GM19467 (cell line): ENCODE data around the gene GPATCH11.

Source experiments
- ATAC-seq: cut with Tn5 transposase; IDR thresholded peaks from one replicate; pipeline ENCODE4 v1.9.1; 2021; ENCODE audit warnings: mild to moderate bottlenecking, moderate library complexity; ENCODE audit not compliant: unreplicated experiment

Gene GPATCH11

GRCh38 chr2:37105150-37105549 lies 20.8 kb downstream of the GPATCH11 start:
- ATAC-seq, result no peak

- ATAC-seq, result no peak
These were observed 25.2 kb downstream of the GPATCH11 start for GRCh38 chr2:37109523-37109922.

GRCh38 chr2:37110306-37111212 lies 26.2 kb downstream of the GPATCH11 start:
- ATAC-seq, result no peak

GRCh38 chr2:37111958-37112357 lies 27.6 kb downstream of the GPATCH11 start:
- no peak for ATAC-seq

GRCh38 chr2:37117566-37117965 lies 33.2 kb downstream of the GPATCH11 start:
- ATAC-seq, result no peak

GRCh38 chr2:37119157-37119556 lies 34.8 kb downstream of the GPATCH11 start:
- no peak for ATAC-seq

GRCh38 chr2:37125416-37125815 lies 41.1 kb downstream of the GPATCH11 start:
- no peak for ATAC-seq

GRCh38 chr2:37132914-37133313 lies 48.6 kb downstream of the GPATCH11 start:
- no peak for ATAC-seq

- no peak for ATAC-seq
These were observed 58.2 kb downstream of the GPATCH11 start for GRCh38 chr2:37142546-37142945.

- no peak for ATAC-seq
These were observed 59.7 kb downstream of the GPATCH11 start for GRCh38 chr2:37143974-37144373.

GRCh38 chr2:37146062-37146461 lies 61.7 kb downstream of the GPATCH11 start:
- ATAC-seq, result no peak

- no peak for ATAC-seq
These were observed 64.0 kb downstream of the GPATCH11 start for GRCh38 chr2:37148325-37148724.
